ENCODE measurements around the gene FANK1. TPM values are rescaled to one million over a fixed set of nuclear protein-coding genes. Genes with fewer than 3 reads are reported as not detected.

The FANK1 gene
- total RNA-seq, 1 experiment from 2014 or later, result 0.73 TPM

- no TSS peak for BruUV-seq (replicated peaks)
- Mint-ChIP-seq H3K4me1 (ENCODE audit: low read depth, unreplicated experiment) (no peaks in the 10 kb centered on the region), H3K27ac (ENCODE audit: unreplicated experiment) (no peak overlapping the region), H3K27me3 (ENCODE audit: insufficient read depth, unreplicated experiment) (peaks cover 5% of the 10 kb centered on the region), H3K36me3 (ENCODE audit: insufficient read depth, unreplicated experiment) (no peaks in the 10 kb centered on the region), H3K4me3 (ENCODE audit: unreplicated experiment) (no peak overlapping the region), H3K9me3 (ENCODE audit: unreplicated experiment) (peaks cover 21% of the 10 kb centered on the region)
- Histone ChIP-seq H3K4me1 (no peaks in the 10 kb centered on the region), H3K27me3 (replicated peaks; ENCODE audit: control insufficient read depth, insufficient read depth, low read length) (no peaks in the 10 kb centered on the region), H3K36me3 (ENCODE audit: control insufficient read depth, insufficient read depth, low read length) (no peaks in the 10 kb centered on the region), H3K4me3 (ENCODE audit: low read depth, low read length) (no peak overlapping the region), H3K9me3 (peaks cover 18% of the 10 kb centered on the region)
- TF ChIP-seq CTCF (IDR thresholded peaks at IDR 0.05; ENCODE audit: insufficient read depth in 1 of 2, low read depth in 1 of 2, low read length in 1 of 2, severe bottlenecking in 1 of 2, unreplicated experiment in 1 of 2), result no peak
- no peak for DNase-seq
- POLR2A ChIA-PET, result no interaction called here
- intact Hi-C loops (cut with micrococcal nuclease; ENCODE audit: unreplicated experiment), result no loop called here
- CTCF ChIA-PET, result no interaction called here
These were observed 133.6 kb downstream of the FANK1 start for GRCh38 chr10:126029999-126030398.

- H3K27ac Mint-ChIP-seq (ENCODE audit: unreplicated experiment), result no peak overlapping the region
- no peaks in the 10 kb centered on the region for H3K36me3 Mint-ChIP-seq (ENCODE audit: insufficient read depth, unreplicated experiment)
- no peak overlapping the region for H3K4me3 Mint-ChIP-seq (ENCODE audit: unreplicated experiment)
- no peak overlapping the region for H3K4me3 ChIP-seq (ENCODE audit: low read depth, low read length)
- H3K4me1 Mint-ChIP-seq (ENCODE audit: low read depth, unreplicated experiment), result no peaks in the 10 kb centered on the region
- no peaks in the 10 kb centered on the region for H3K9me3 Mint-ChIP-seq (ENCODE audit: unreplicated experiment)
- intact Hi-C loops (cut with micrococcal nuclease; ENCODE audit: unreplicated experiment), result no loop called here
- no peaks in the 10 kb centered on the region for H3K4me1 ChIP-seq
- H3K27me3 Mint-ChIP-seq (ENCODE audit: insufficient read depth, unreplicated experiment), result peaks cover 14% of the 10 kb centered on the region
- H3K27me3 ChIP-seq (replicated peaks; ENCODE audit: control insufficient read depth, insufficient read depth, low read length), result no peaks in the 10 kb centered on the region; the same call in 1 of the 2 replicates
- no peak for DNase-seq
- H3K36me3 ChIP-seq (ENCODE audit: control insufficient read depth, insufficient read depth, low read length), result no peaks in the 10 kb centered on the region
- POLR2A ChIA-PET, result no interaction called here
- no peak for TF ChIP-seq CTCF (IDR thresholded peaks at IDR 0.05; ENCODE audit: insufficient read depth in 1 of 2, low read depth in 1 of 2, low read length in 1 of 2, severe bottlenecking in 1 of 2, unreplicated experiment in 1 of 2)
- no TSS peak for BruUV-seq (replicated peaks)
- H3K9me3 ChIP-seq, result peaks cover 12% of the 10 kb centered on the region
- CTCF ChIA-PET, result no interaction called here
These were observed 138.2 kb downstream of the FANK1 start for GRCh38 chr10:126034586-126034985.

GRCh38 chr10:126036515-126036914 lies 140.2 kb downstream of the FANK1 start:
- ChIA-PET POLR2A (no interaction called here), CTCF (no interaction called here)
- TF ChIP-seq CTCF (IDR thresholded peaks at IDR 0.05; ENCODE audit: insufficient read depth in 1 of 2, low read depth in 1 of 2, low read length in 1 of 2, severe bottlenecking in 1 of 2, unreplicated experiment in 1 of 2), result no peak
- Histone ChIP-seq H3K4me3 (ENCODE audit: low read depth, low read length) (no peak overlapping the region), H3K27me3 (replicated peaks; ENCODE audit: control insufficient read depth, insufficient read depth, low read length) (no peaks in the 10 kb centered on the region; the same call in 1 of the 2 replicates), H3K9me3 (peaks cover 12% of the 10 kb centered on the region), H3K4me1 (no peaks in the 10 kb centered on the region), H3K36me3 (ENCODE audit: control insufficient read depth, insufficient read depth, low read length) (no peaks in the 10 kb centered on the region)
- H3K9me3 Mint-ChIP-seq (ENCODE audit: unreplicated experiment), result no peaks in the 10 kb centered on the region
- peaks cover 14% of the 10 kb centered on the region for H3K27me3 Mint-ChIP-seq (ENCODE audit: insufficient read depth, unreplicated experiment)
- H3K4me3 Mint-ChIP-seq (ENCODE audit: unreplicated experiment), result no peak overlapping the region
- H3K36me3 Mint-ChIP-seq (ENCODE audit: insufficient read depth, unreplicated experiment), result no peaks in the 10 kb centered on the region
- BruUV-seq (replicated peaks), result no TSS peak
- H3K4me1 Mint-ChIP-seq (ENCODE audit: low read depth, unreplicated experiment), result no peaks in the 10 kb centered on the region
- intact Hi-C loops (cut with micrococcal nuclease; ENCODE audit: unreplicated experiment), result no loop called here
- H3K27ac Mint-ChIP-seq (ENCODE audit: unreplicated experiment), result no peak overlapping the region
- no peak for DNase-seq
